Epithelial cell of esophagus (primary cell): ENCODE results near the gene TGM2.

Experiments
- DNase-seq: peaks from one replicate; pipeline ENCODE4 v3.0.0; 2010; ENCODE audit warnings: low read depth
- H3K4me3 ChIP-seq: 2 replicates; pipeline ENCODE4 v1.5.1; 2011; ENCODE audit warnings: mild to moderate bottlenecking, low read length, control low read depth
- CTCF ChIP-seq: IDR thresholded peaks from 2 replicates; pipeline ENCODE4 v1.5.1; 2011; ENCODE audit warnings: low read depth, mild to moderate bottlenecking, low read length, control low read depth, inconsistent platforms; ENCODE audit not compliant: insufficient read depth; ENCODE audit errors: missing control alignments

TGM2 gene

GRCh38 chr20:38210741-38211140 is 45.7 kb upstream of the TGM2 start:
- no peak for TF ChIP-seq CTCF
- DNase-seq, result peak; percentile 42

GRCh38 chr20:38209736-38210405 is 44.8 kb upstream of the TGM2 start:
- H3K4me3 ChIP-seq, result no peak overlapping the region
- DNase-seq, result no peak
- no peak for TF ChIP-seq CTCF

More at GRCh38 chr20:38210741-38211140, 45.7 kb upstream of the TGM2 start:
- no peak overlapping the region for H3K4me3 ChIP-seq

- H3K4me3 ChIP-seq, result no peak overlapping the region
- TF ChIP-seq CTCF, result no peak
- no peak for DNase-seq
Observed at GRCh38 chr20:38209054-38209675, 44.1 kb upstream of the TGM2 start.

GRCh38 chr20:38208523-38208922 is 43.5 kb upstream of the TGM2 start:
- no peak for TF ChIP-seq CTCF
- H3K4me3 ChIP-seq, result no peak overlapping the region
- DNase-seq, result no peak

- TF ChIP-seq CTCF, result no peak
- H3K4me3 ChIP-seq, result no peak overlapping the region
- peak; percentile 53 for DNase-seq
Observed at GRCh38 chr20:38208088-38208487, 43.0 kb upstream of the TGM2 start.

GRCh38 chr20:38207621-38208020 is 42.6 kb upstream of the TGM2 start:
- no peak for TF ChIP-seq CTCF
- H3K4me3 ChIP-seq, result no peak overlapping the region
- DNase-seq, result no peak

- no peak for DNase-seq
- no peak for TF ChIP-seq CTCF
- no peak overlapping the region for H3K4me3 ChIP-seq
Observed at GRCh38 chr20:38205001-38205400, 39.9 kb upstream of the TGM2 start.
